Inferior parietal cortex (tissue), 1 donor: ENCODE measurements around the gene UNKL.

ENCODE experiments used
- DNase-seq: peaks from one replicate; pipeline ENCODE4 v3.0.0-alpha.2; 2016; ENCODE audit errors: extremely low spot score

Gene UNKL

DNA sequence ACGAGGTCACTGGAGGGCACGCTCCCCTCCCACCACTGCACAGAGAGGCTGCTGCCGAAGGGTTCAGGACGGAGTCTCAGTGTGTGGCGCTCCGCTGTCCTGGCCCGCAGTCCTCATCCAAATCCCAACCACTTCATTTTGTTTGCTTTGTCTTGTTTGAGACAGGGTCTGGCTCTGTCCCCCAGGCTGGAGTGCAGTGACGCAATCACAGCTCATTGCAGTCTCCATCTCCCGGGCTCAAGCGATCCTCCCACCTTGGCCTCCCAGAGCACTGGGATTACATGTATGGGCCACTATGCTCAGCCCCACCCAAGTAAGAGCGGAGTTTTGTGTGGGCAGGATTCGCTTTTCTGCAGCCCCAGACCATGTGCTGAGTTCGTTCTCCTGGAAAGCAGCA is 12.7 kb downstream of the UNKL start:
- no peak for DNase-seq

DNA sequence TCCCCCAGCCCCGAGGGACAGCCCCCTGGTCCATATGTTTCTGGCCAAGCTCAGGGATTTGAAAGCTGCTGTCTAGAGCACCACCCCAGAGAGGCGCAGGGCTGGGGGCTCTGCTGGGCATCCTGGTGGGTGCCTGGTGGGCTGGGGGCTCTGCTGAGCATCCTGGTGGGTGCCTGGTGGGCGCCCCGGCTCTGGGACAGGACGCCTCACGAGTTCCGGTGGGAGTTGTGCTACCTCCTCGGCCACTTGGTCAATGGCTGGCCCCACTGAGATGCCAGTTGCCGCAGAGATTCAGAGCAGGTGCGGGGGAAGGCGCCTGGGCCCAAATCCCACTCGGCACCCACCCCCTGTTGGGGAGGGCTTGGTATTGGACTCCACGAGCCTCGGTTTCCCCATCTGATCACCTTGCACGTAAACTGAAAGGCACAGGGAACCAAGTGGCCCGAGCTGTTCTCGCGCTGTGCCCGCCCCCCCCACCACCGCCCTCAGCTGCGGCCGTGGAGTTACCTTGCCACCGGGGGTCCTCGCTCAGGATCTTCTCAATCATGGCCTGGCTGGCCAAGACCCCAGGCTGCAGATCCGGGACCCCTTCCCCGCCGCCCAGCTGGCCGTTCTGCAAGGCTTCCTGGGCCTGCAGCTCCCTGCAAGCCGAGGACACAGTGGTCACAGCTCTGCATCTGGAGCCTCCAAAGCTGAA is 13.3 kb downstream of the UNKL start:
- DNase-seq, result no peak

DNA sequence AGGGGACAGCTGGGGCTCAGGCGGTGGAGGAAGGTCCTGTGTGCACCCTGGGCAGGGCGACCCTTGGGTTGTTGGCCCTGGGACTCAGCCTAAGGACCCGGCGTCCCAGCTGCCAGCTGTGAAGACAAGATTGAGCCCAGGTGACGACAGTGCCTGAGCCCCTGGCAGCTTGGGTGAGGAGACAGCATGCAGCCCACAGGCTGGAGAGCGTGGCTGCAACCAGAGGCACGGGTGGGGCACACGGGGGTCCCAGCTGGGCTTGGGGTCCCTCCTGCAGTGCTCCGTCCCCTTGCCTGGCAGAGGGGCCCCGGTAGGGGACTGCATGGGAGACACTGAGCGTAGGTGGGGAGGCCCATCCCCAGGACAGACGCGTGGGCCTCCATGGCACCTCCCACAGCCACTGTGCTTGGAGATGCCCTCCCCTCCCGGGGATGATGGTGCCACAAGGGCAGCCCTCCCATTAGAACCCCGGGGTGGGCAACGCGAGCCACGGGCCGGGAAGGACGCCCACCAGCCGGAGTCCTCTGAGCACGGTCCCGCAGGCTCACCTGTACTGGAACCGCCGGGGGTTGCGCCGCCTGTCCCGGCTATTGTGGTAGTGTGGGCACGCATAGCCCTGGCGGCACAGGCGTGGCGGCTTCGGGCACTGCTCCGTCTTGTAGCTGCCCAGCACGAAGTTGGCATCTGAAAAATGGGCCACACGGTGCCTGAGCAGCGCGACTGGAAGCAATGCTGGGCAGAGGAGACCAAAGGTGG is 15.5 kb downstream of the UNKL start:
- DNase-seq, result no peak

DNA sequence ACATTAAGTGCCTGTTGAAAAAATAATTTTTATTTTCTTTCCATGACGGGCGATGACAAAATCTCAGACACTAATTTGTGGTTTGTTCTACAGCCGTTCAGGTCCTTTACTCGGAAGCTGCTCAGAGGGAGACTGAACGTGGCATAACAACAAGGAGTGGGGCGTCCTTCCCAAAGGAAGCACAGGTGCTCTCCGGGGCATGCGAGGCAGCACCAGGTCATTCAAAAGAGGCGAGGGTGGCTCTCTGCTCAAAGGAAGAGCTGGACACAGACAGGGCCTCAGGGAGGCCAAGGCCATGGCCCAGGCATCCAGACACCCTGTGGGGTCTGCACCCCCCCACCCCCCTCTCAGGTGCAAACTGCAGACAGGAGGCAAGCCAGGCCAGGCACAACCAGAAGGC is 16.2 kb downstream of the UNKL start:
- DNase-seq, result no peak

DNA sequence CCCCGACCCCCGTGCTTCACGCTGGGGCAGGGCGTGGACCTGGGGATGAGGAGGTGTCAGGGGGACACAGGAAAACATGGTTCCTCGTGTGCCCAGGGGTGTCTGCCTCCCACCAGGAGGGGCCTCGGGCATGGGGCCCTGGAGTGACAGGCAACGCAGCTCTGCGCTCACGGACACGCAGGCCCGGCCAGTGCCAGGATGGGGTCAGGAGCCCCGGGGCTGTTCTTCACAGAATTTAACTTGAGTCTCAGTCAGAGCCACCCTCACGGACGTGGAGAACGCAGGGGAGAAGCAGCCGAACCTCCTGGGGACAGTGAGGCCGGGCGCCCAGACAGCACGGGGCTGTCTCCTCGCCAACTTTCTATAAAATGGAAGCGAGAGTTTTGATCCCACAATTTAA is 16.7 kb downstream of the UNKL start:
- no peak for DNase-seq

DNA sequence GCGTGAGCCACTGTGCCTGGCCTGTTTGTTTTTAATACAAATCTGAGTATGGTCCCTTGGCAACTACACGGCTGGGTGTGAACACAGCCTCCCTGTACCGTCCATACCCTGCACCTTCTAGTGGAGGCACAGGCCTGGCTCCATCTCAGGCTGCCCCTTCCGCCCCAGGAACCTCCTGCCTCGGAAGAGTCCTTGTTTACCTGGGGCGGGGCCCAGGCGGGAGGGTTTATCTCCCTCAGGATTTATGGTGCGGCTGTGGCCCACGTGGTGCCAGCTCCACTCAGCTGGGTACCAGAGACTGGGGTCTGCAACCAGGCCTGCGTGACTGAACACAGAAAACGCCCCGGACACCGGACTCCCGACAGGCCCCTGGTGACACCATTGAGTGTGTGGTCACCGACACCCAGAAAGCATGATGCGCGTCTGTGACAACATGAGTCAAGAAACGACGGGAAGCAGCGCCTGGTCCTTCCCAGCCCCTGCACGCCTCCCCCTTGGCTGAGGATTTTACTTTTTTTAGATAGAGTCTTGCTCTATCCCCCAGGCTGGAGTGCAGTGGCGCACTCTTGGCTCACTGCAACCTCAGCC is 19.0 kb downstream of the UNKL start:
- no peak for DNase-seq

DNA sequence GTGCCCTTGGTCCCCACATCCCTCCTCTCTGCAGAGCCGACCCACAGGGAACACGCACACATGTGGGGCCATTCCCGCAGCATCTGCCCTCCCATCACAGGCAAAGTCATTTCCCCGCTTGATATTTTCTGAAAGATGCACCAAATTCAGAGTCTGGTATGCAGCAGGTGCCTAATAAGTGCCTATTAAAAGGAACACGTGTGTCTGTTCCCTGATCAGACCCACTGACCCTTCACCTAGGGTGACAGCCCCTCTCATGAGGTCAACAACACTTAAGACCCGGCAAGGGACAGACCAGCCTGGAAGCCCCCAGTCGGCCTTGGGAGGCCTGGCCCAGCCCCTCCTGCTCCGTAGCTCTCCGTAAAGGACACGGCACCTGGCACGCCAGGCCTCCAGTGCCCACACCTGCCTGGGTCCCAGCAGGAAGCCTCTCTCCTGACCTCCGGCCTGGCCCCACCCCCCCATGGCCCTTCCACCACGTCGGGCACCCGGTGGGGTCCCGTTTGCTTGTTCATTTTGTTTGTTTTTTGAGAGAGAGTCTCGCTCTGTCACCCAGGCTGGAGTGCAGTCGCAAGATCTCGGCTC is 20.0 kb downstream of the UNKL start:
- no peak for DNase-seq

DNA sequence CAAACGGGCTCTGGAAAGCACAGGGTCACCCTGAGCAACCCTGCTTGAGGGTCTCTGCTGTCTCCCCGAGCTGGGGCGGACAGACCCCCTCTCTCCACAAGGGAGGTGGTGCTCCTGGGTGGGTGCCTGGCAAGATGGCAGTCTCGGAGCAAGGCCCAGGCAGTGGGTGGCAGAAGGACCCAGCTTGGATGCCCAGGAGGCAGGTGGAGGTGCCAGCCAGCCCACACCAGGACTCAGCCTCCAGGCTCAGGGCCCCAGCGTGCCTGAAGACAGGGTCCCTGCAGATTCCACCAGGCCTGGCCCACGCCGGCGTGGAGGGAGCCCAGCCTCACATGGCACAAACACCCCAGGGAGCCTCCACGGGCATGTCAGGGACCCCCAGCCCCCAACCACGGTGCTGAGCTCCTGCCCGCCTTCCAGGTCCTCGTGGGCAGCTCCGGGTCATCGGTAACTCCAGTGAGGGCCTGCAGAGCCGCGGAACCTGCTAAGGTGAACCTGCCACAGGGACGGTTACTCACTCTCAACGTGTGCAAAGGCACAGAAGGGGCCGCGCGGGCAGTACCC is 20.8 kb downstream of the UNKL start:
- DNase-seq, result no peak

DNA sequence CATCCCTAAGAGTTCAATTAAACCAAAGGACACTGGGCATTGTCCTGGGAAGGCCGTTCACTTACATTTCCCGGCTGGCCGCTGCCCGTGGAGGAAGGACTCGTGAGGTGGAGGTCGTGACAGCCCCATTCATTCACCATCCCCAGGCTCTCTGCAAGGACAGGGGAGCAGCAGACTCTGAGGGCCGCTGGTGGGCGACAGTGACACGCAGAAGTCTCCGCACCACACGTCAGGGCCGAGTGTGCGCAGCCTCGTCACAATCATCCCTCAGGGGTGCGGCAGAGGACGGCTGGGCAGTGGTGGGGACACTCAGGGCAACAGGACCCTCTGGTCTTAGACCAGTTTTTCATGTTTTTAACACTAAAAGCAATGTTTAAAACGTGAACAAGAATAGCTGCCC is 21.7 kb downstream of the UNKL start:
- no peak for DNase-seq

DNA sequence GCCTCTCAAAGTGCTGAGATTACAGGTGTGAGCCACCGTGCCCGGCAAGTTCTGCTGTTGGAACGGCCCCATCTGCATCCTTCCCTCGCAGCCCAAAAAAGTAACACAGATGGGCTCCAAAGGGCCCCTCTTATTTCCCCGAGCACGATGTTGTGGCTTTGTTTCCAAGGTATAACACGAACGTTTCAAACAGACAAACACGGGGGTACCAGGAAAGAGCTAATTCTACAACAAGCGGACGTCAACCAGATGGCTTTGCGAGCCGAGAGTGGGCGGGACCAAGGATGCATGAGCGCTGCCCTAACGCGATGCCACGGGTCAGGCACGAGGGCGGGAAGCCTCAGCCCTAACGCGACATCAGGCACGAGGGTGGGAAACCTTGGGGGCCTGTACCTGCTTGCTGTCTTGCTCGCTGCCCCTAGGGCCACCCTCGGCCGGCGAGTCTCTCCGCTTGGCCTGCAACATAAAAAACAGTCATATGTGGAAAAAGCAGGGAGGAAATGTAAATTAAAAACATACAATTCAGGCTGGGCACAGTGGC is 24.2 kb downstream of the UNKL start:
- no peak for DNase-seq

DNA sequence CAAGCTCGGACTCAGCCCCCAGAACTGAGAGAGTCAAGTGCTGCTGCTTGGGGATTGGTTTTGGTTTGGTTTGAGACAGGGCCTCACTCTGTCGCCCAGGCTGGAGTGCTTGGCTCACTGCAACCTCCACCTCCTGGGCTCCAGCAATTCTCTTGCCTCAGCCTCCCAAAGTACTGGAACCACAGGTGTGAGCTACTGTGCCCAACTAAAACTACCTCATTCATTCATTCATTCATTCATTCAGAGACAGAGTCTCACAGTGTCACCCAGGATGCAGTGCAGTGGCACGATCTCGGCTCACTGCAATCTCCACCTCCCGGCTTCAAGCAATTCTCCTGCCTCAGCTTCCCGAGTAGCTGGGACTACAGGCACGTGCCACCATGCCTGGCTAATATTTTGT is 24.7 kb downstream of the UNKL start:
- no peak for DNase-seq

DNA sequence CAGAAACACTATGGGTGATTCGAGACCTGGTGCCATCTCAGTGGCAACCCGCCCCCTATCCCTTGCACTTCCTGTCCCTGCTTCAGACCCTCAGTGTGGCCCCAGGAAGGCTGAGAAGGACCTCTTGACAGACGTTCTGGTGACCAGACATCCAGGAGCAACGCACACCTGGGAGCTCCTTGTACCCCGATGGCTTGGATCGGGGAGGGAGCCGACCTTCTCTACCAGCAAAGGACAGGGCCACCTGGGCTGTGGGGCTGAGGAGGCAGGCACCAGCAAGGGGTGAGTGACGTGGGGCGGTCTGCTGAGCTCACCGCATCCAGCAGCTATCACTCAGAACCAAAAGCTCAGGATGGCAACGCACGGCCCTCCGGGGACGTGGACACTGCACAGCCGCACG is 27.2 kb downstream of the UNKL start:
- no peak for DNase-seq

DNA sequence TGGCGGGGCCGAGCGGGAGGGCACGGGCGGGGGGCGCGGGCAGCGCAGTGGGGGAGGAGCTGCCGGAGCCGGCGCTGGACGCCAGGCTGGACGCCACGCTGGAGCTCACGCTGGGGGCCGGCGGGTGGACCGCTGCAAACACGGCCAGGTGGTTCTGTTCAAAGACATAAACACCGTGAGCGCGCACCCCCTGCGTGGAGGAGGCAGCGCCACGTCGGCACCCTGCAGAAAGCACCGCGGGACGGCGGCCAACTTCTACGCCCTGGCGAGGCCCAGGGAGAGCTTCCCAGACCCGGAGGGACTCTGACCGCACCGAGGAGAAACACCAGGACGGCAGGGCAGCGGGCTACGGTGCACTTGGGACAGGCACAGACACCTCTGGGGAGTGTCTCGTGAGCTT is 29.3 kb downstream of the UNKL start:
- DNase-seq, result no peak

DNA sequence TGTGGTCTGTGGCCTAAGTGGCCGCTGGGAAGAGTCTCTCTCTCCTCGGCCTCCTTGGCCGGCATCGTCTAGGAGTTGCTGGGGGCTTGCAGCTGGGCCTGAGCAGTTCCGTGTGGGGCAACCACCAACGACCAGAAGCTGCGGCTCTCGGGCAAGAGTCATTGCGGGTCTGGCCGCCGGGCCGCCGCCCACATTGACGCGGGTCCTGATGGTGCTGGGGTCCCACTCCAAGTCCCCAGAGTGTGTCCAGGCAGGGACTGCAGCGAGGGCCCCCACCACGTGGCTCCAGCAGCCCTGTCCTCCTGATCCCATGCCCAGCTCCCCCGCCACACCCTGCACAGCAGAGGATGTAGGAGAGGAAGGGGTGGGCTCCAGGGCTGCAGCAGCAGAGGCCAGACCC is 30.9 kb downstream of the UNKL start:
- DNase-seq, result no peak

DNA sequence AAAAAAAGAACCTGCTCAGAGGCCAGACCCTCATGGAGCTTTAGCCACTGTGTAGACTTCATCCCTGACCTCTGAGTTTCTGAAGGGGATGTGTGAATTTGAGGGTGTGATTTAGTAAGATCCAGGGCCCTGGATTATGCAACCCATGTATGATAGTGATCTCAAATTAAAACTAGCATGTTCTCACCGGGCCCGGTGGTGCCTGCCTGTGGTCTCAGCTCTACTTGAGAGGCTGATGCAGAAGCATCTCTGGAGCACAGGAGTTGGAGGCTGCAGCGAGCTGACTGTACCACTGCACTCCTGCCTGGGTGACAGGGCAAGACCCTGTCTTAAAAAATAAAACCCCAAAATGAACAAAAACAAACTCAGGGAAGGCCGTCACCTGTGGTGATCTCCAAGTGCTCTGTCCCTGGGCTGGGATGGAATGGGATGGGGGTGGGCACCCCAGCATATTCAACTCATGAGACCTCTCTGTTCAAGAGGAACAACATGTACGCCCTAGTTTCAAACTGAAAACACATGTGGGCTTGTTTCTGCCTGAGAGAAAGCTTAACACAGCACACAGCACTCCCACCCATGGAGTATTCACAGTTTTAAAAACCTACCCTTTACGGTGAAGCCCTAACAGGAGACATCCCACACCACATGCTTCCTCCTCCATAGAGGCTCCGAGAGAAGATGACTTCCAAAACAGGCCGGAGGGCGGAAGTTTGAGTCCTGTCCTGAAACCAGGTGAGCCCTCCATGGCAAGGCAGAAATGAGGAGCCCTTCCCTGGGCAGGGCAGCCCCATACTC is 32.7 kb downstream of the UNKL start:
- DNase-seq, result no peak

DNA sequence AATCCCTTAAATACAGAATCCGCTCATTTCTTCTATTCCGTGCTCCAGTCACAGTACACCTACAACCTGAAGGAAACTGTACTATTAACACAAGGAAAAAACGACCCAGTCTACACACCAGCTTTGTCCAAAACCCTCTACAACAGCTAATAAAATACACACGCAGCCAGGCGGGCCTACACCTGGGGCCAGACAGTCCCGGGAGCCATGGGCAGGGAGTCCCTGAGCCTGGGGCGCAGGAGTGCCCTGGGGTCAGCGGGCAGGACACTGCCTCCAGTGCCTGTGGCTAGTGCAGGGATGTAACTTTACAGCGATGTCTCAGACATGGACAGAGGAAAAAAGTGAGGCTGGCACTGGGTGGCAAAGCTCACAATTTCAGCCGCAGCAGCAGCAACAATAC is 34.3 kb downstream of the UNKL start:
- no peak for DNase-seq

DNA sequence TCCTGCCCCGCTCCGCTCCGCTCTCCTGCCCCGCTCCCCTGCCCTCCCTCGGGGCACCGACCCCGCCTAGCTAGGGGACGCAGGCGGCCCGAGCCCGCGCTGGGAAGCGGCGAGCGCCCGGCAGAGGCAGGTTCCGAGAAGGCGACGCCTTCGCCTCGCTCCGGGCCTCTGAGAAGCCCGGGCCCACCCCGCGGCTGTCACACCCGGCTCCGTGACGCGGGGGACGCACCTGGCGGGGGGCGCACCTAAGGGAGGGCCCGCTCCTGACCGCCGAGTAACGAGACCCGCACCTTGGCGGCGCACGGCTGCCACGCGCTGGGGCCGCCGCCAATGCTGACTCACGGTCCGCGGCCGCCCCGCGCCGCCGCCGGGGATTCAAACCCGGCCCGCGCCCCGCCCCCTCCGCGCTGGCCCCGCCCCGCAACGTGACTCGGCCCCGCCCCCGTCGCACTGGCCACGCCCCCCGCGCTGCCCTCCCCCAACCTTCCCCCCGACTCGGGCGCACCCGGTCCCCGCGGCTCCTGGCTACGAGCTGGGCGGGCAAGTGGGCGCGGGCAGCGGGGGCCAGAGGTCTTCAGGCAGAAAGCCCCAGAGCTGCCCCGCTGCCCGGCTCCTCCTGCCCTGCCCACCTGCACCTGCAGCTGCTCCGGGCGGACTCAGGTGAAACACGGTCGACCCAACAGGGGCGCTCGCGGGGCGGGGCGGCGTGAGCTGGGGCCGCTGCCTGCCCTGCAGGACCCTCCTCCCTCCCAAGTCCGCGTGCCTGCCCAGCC is 35.0 kb downstream of the UNKL start:
- DNase-seq, result no peak

DNA sequence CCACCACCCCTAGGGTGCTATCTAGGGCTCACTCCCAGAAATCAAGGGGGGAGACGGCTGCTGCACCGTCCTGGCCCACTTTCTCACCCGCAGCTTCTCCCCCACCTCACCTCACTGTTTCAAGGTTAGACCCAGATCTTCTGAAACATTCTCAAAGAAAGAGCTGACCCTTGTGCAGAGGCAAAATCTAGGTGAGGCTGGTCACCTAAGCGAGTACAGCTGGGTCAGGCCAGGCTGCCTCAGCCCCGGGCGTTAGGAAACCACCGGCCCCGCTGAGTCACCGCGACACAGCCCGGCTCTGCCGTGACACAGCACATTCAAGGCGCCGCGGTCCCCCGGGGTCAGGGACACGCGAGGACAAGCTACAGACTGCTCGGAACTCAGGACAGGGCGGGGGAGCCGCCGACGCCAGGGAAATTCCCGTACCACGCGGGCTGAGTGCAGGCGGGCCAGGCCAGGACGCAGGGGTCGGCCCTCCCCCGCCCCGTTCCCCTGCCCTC is 35.6 kb downstream of the UNKL start:
- DNase-seq, result no peak

DNA sequence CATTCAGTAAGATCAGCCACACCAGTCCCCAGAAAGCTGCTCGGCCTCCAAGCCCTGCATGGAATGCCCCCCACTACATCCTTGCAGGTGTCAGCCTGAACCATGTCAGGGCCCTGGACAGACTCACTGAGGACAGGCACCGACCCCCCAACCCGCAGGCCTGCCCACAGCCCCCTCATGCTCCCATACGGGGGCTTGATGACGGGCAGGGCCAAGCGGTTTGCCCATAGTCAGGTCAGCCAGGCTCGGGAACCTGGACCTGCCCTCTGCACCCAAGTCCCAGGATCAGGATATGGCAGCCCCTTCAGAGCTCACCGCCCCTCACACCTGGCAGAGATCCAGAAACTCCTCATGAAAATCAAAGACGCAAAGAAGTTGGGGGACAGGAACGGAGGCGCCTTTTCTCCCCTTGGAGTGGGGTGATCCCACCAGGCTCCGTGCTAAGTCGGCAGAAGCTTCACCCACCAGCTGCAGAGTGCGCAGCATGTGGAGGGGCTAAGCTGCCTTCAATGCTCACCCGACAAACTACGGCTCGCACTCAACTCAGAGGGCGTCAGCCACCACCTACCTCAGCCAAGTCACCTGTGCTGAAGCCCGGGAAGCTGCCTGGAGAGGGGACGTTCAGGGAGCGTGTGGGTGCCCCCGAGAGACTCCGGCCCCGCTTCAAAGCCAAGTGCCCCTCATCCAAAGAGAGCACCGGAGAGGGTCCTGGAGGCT is 36.3 kb downstream of the UNKL start:
- no peak for DNase-seq
